ENCODE data around the gene MPV17L2. TPM values are rescaled to one million over a fixed set of nuclear protein-coding genes. Genes with fewer than 3 reads are reported as not detected.

MPV17L2 gene
- total and polyA plus RNA-seq, 10 of the 15 experiments (the other 5 are each of a cell fraction or from before 2014, with no cell fraction given), result 5.1 to 57.2 (median 22.9) TPM

- TF ChIP-seq GATAD2B (conservative IDR thresholded peaks at IDR 0.05; ENCODE audit: low read depth) (peak; percentile 76; the same call in 1 of the 2 replicates), RUNX3 (IDR thresholded peaks at IDR 0.05; ENCODE audit: low read length) (peak; percentile 4; the same call in 1 of the 2 replicates), TCF3 (IDR thresholded peaks at IDR 0.05; ENCODE audit: borderline replicate concordance, insufficient read depth, low read depth, low read length) (peak; percentile 91), MTA2 (IDR thresholded peaks at IDR 0.05; ENCODE audit: low read depth) (peak; percentile 66; the same call in 1 of the 2 replicates), SMC3 (IDR thresholded peaks at IDR 0.05; ENCODE audit: borderline replicate concordance, low read length) (peak; percentile 0; the same call in 1 of the 2 replicates), YY1 (IDR thresholded peaks at IDR 0.05; ENCODE audit: low read depth, low read length) (no peak; the same call in 1 of the 2 replicates), CREM (IDR thresholded peaks at IDR 0.05; ENCODE audit: low read depth) (peak; percentile 30), RCOR1 (conservative IDR thresholded peaks at IDR 0.05; ENCODE audit: low read depth, low read length) (0 out of 2 replicates have a peak, but pooled peaks have one; percentile 22), IKZF1 (conservative IDR thresholded peaks at IDR 0.05) (peak; percentile 92), NFIC (IDR thresholded peaks at IDR 0.05; ENCODE audit: low read depth, low read length) (no peak), POU2F2 (IDR thresholded peaks at IDR 0.05; ENCODE audit: borderline replicate concordance, low read depth, low read length) (no peak), SP1 (IDR thresholded peaks at IDR 0.05; ENCODE audit: low read depth, low read length) (peak; percentile 56), JUND (IDR thresholded peaks at IDR 0.05; ENCODE audit: low read depth, low read length) (no peak), MXI1 (IDR thresholded peaks at IDR 0.05; ENCODE audit: low read depth, low read length) (peak; percentile 88), NFYA (IDR thresholded peaks at IDR 0.05; ENCODE audit: borderline replicate concordance, low read depth, low read length) (no peak), CBFB (IDR thresholded peaks at IDR 0.05; ENCODE audit: low read depth) (peak; percentile 73), POLR2AphosphoS5 (IDR thresholded peaks at IDR 0.05; ENCODE audit: low read length) (peak; percentile 98), JUNB (IDR thresholded peaks at IDR 0.05) (no peak), STAT1 (conservative IDR thresholded peaks at IDR 0.05) (no peak), NKRF (conservative IDR thresholded peaks at IDR 0.05) (peak; percentile 78), WRNIP1 (IDR thresholded peaks at IDR 0.05; ENCODE audit: borderline replicate concordance, low read depth, low read length) (no peak), KLF5 (IDR thresholded peaks at IDR 0.05; ENCODE audit: partially characterized antibody) (no peak), TCF12 (IDR thresholded peaks at IDR 0.05; ENCODE audit: low read depth, low read length) (peak; percentile 84), BCL3 (IDR thresholded peaks at IDR 0.05; ENCODE audit: borderline replicate concordance, insufficient read depth, low read depth, low read length, poor library complexity, severe bottlenecking) (peak; percentile 36), EZH2 (IDR thresholded peaks at IDR 0.05; ENCODE audit: borderline replicate concordance, control insufficient read depth, low read depth, low read length) (no peak), DPF2 (IDR thresholded peaks at IDR 0.05) (peak; percentile 74), POLR2AphosphoS2 (IDR thresholded peaks at IDR 0.05; ENCODE audit: low read depth, low read length) (peak; percentile 98), BHLHE40 (IDR thresholded peaks at IDR 0.05; ENCODE audit: borderline replicate concordance in 1 of 2, low read depth in 2 of 2, low read length in 1 of 2) (peak; percentile 99 to 100), RBBP5 (conservative IDR thresholded peaks at IDR 0.05) (no peak), BMI1 (IDR thresholded peaks at IDR 0.05; ENCODE audit: borderline replicate concordance) (no peak)
Measured at GRCh38 chr19:18173572-18174288, 19.3 kb upstream of the MPV17L2 start, which contains the start of gene IFI30 (continued).

Data from GM12878 (cell line).